ENCODE results near the gene SLC37A4.

The SLC37A4 gene

GRCh38 chr11:118979434-118979833 is 51.2 kb downstream of the SLC37A4 start:
- DNase-seq (ENCODE audit: extremely low read depth in 1 of 2, low read depth in 1 of 2) = no peak

DNA sequence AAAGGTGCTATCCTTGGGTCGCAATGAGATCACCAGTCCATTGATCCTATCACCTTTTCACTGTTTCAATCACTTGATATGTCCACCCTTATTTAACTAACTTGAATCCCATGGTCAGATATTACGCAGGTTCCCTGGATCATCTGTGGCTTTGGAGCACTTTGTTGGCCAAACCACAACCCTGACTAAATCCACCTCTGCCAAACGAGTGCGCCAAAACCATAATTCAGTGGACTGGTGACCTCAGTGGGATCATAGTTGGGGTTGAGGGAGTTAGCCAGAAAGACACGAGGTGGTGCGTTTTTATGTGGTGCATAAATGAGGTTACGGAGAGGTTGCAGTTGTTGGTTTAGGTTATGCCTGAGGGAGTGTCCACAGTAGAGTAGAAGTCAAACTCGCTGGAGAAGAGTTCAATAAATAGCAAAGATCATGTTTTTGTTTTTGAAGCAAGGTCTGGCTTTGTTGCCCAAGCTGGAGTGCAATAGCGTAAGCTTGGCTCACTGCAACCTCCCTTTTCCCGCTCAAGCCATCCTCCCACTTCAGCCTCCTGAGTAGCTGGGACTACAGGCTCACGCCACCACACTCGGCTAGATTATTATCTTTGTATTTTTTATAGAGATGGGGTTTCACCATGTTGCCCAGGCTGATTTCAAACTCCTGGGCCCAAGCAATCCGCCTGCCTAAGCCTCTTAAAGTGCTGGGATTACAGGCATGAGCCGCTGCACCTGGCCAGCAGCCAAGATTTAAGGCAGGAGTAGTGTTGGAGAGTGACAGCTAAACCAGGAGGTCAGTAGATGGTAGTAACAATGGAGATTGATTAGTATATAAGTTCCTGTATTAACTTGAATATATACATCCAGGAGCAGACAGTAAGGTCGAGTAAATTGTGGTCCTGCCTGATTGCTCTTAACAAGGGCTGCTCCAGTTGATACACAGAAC is 54.6 kb downstream of the SLC37A4 start:
- DNase-seq (ENCODE audit: extremely low read depth in 1 of 2, low read depth in 1 of 2) = no peak
